HepG2 (cell line): ENCODE measurements around the gene FAM241B. TPM values are rescaled to one million over a fixed set of nuclear protein-coding genes. Genes with fewer than 3 reads are reported as not detected.

Experiments used
- ATAC-seq: fragments of 200-7000 bp; cut with Tn5 transposase; 3 replicates; pipeline ENCODE4 v1.9.1; 2020; ENCODE audit warnings: mild to moderate bottlenecking, moderate library complexity
- BruUV-seq: library from RNA; stranded (reverse); fragments of 400-500 nt; replicated peaks from 2 replicates; lab custom pipeline; 2021; lab: Mats Ljungman, UMichigan
- CTCF ChIA-PET: fragments of 300-600 bp; formaldehyde crosslinking; extraction: SDS; loops from one replicate; lab custom pipeline; 2021; ENCODE audit warnings: low total read pairs, inconsistent platforms, low intra/inter-chr PET ratio; lab: Yijun Ruan, JAX
- POLR2A ChIA-PET: fragments of 350-600 bp; sonication (Branson Sonifier 250); formaldehyde crosslinking; loops from one replicate; lab custom pipeline; 2020; ENCODE audit warnings: antibody characterized with exemption, inconsistent platforms; lab: Yijun Ruan, JAX
- DNase-seq: peaks from one replicate; pipeline ENCODE4 v3.0.0-alpha.2; 2015; ENCODE audit warnings: low spot score
- FAIRE-seq: peaks from 3 replicates; lab custom pipeline; 2011; peaks lifted over from hg19 to GRCh38; lab: Jason Lieb, UNC
- H2AFZ ChIP-seq: one replicate; pipeline ENCODE4 v1.6.1; 2011; ENCODE audit warnings: low read length, inconsistent platforms
- H3K27ac ChIP-seq: fragments of 300-600 bp; 3 replicates; pipeline ENCODE4 v1.8.0; 2011; ENCODE audit warnings: mixed run types, mild to moderate bottlenecking, mixed read lengths, low read length, inconsistent platforms; ENCODE audit not compliant: insufficient read depth; ENCODE audit errors: extremely low read length
- H3K27me3 ChIP-seq, 2 experiments: fragments of 200-600 bp in 1 of 2; 2 replicates in 1 of 2; 3 replicates in 1 of 2; pipeline versions ENCODE4 v1.6.0 to v1.8.0; 2011; ENCODE audit warnings: low read length in 2 of 2, mild to moderate bottlenecking in 2 of 2, moderate library complexity in 2 of 2, inconsistent platforms in 1 of 2; ENCODE audit not compliant: insufficient read depth in 2 of 2, control insufficient read depth in 1 of 2
- H3K36me3 ChIP-seq, 2 experiments: fragments of 200-600 bp in 1 of 2; replicated peaks in 1 of 2; 2 replicates in 1 of 2; 3 replicates in 1 of 2; pipeline versions ENCODE4 v1.5.1 to v1.8.0; 2011; ENCODE audit warnings: low read length in 2 of 2, inconsistent platforms in 1 of 2; ENCODE audit not compliant: insufficient read depth in 2 of 2, control insufficient read depth in 1 of 2
- H3K4me1 ChIP-seq: 2 replicates; pipeline ENCODE4 v1.5.1; 2012; ENCODE audit warnings: low read length, inconsistent platforms; ENCODE audit not compliant: insufficient read depth
- H3K4me2 ChIP-seq: 2 replicates; pipeline ENCODE4 v1.6.0; 2011; ENCODE audit warnings: low read depth, low read length, inconsistent platforms
- H3K4me3 ChIP-seq, 3 experiments: fragments of 200-600 bp in 1 of 3; sonication (generic), shearing (Covaris generic) in 1 of 3; replicated peaks in 1 of 3; 2 replicates each; pipeline ENCODE4 v1.5.1; 2011 to 2016; ENCODE audit warnings: low read length in 3 of 3, inconsistent platforms in 2 of 3, low read depth in 2 of 3, mild to moderate bottlenecking in 2 of 3, control low read depth in 1 of 3, mixed read lengths in 1 of 3; ENCODE audit not compliant: insufficient read depth in 1 of 3
- H3K79me2 ChIP-seq: one replicate; pipeline ENCODE4 v1.6.1; 2011; ENCODE audit warnings: low read length, inconsistent platforms; ENCODE audit not compliant: insufficient read depth
- H3K9ac ChIP-seq: 2 replicates; pipeline ENCODE4 v1.6.0; 2011; ENCODE audit warnings: mild to moderate bottlenecking, low read depth, low read length, inconsistent platforms; ENCODE audit not compliant: insufficient read depth
- H3K9me3 ChIP-seq: 2 replicates; pipeline ENCODE4 v1.5.1; 2012; ENCODE audit warnings: mild to moderate bottlenecking, low read length
- H4K20me1 ChIP-seq: 2 replicates; pipeline ENCODE4 v1.6.0; 2011; ENCODE audit warnings: inconsistent platforms, mild to moderate bottlenecking, low read length, moderate library complexity; ENCODE audit not compliant: insufficient read depth
- CHD2 ChIP-seq: IDR thresholded peaks from 2 replicates; pipeline ENCODE4 v1.6.1; 2011; ENCODE audit warnings: low read depth, low read length, improper control_type of control experiment
- CTCF ChIP-seq: sonication (generic); formaldehyde crosslinking; IDR thresholded peaks from 2 replicates; pipeline ENCODE4 v1.5.0; 2020; ENCODE audit warnings: mild to moderate bottlenecking, missing genetic modification reagents, moderate library complexity
- GFI1 ChIP-seq: sonication (generic); formaldehyde crosslinking; IDR thresholded peaks from 2 replicates; pipeline ENCODE4 v1.5.0; 2020; ENCODE audit warnings: missing genetic modification reagents, mild to moderate bottlenecking, borderline replicate concordance
- SP4 ChIP-seq: sonication (generic); formaldehyde crosslinking; IDR thresholded peaks from 2 replicates; pipeline ENCODE4 v1.8.1; 2023; ENCODE audit warnings: mild to moderate bottlenecking, missing genetic modification reagents
- UBTF ChIP-seq: sonication (generic); formaldehyde crosslinking; IDR thresholded peaks from 2 replicates; pipeline ENCODE4 v1.4.0; 2020; ENCODE audit warnings: mild to moderate bottlenecking, missing genetic modification reagents
- ZNF274 ChIP-seq: sonication (generic); formaldehyde crosslinking; IDR thresholded peaks from 2 replicates; pipeline ENCODE4 v1.5.1; 2020; ENCODE audit warnings: mild to moderate bottlenecking, missing genetic modification reagents
- ZNF562 ChIP-seq: sonication (generic); formaldehyde crosslinking; IDR thresholded peaks from 2 replicates; pipeline ENCODE4 v1.8.0; 2022; ENCODE audit warnings: missing genetic modification reagents, borderline replicate concordance
- WGBS: methylation state at CpG from one replicate; pipeline ENCODE4 v1.1.6; 2017; ENCODE audit warnings: low lambda C conversion rate; 5-methylcytosine and 5-hydroxymethylcytosine counted together
- in situ Hi-C: cut with HindIII; loops from 2 replicates; pipeline ENCODE4 v1.10.0; 2017; ENCODE audit warnings: low pct_unique_long_range_greater_than_20kb; ENCODE audit not compliant: extremely low pct_ligation_motif_present
- intact Hi-C: fragments of 100-400 bp; cut with micrococcal nuclease; formaldehyde crosslinking; loops from one replicate; pipeline ENCODE4 v1.10.0; 2022; ENCODE audit not compliant: unreplicated experiment
- polyA plus RNA-seq, 8 experiments: library from polyadenylated mRNA; depleted of rRNA in 3 of 8; stranded (reverse) in 7 of 8; unstranded in 1 of 8; fragments of >200 nt; fragmentation: Illumina TruSeq in 4 of 8; extraction: Trizol in 4 of 8; gene quantifications; 2 replicates each; pipeline versions ENCODE4 v1.2.1 to v1.2.3, GENCODE V29; 2011 to 2016; ENCODE audit warnings: low read depth in 4 of 8, missing spikeins in 1 of 8, mixed read lengths in 1 of 8; ENCODE audit not compliant: insufficient read depth in 1 of 8
- total RNA-seq, 5 experiments: library from RNA; depleted of rRNA; stranded (reverse); fragments of >200 nt; fragmentation: Illumina TruSeq; extraction: Trizol; gene quantifications; 2 replicates each; pipeline ENCODE4 v1.2.3, GENCODE V29; 2016; ENCODE audit warnings: low read depth in 1 of 5
- TF ChIP-seq, protein P1 (sequence below): sonication (generic); formaldehyde crosslinking; IDR thresholded peaks from 2 replicates; pipeline ENCODE4 v1.8.1; 2022; ENCODE audit warnings: mild to moderate bottlenecking, missing genetic modification reagents
- TF ChIP-seq, protein P2 (sequence below): sonication (generic); formaldehyde crosslinking; IDR thresholded peaks from 2 replicates; pipeline ENCODE4 v1.5.1; 2020; ENCODE audit warnings: mild to moderate bottlenecking, missing genetic modification reagents, borderline replicate concordance

Gene FAM241B
- total and polyA plus RNA-seq, 2 of the 13 experiments (the other 11 are each of a cell fraction or from before 2014, with no cell fraction given): 1.9 to 4.0 TPM

GRCh38 chr10:69656742-69657269, 26.8 kb downstream of the FAM241B start (continued):
- TF ChIP-seq CTCF (CRISPR knock-in tag) (no peak), SP4 (no peak), GFI1 (no peak), CHD2 (no peak), ZNF274 (CRISPR knock-in tag) (no peak)
- TF ChIP-seq, protein P1, sequence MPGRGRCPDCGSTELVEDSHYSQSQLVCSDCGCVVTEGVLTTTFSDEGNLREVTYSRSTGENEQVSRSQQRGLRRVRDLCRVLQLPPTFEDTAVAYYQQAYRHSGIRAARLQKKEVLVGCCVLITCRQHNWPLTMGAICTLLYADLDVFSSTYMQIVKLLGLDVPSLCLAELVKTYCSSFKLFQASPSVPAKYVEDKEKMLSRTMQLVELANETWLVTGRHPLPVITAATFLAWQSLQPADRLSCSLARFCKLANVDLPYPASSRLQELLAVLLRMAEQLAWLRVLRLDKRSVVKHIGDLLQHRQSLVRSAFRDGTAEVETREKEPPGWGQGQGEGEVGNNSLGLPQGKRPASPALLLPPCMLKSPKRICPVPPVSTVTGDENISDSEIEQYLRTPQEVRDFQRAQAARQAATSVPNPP (CRISPR knock-in tag): no peak
- TF ChIP-seq, all 625 proteins: peak for 0

- H4K20me1 ChIP-seq: no peaks in the 10 kb centered on the region
- ChIA-PET CTCF (no interaction called here), POLR2A (no interaction called here)
- no peak for TF ChIP-seq ZNF562 (CRISPR knock-in tag)
- TF ChIP-seq, protein P2, sequence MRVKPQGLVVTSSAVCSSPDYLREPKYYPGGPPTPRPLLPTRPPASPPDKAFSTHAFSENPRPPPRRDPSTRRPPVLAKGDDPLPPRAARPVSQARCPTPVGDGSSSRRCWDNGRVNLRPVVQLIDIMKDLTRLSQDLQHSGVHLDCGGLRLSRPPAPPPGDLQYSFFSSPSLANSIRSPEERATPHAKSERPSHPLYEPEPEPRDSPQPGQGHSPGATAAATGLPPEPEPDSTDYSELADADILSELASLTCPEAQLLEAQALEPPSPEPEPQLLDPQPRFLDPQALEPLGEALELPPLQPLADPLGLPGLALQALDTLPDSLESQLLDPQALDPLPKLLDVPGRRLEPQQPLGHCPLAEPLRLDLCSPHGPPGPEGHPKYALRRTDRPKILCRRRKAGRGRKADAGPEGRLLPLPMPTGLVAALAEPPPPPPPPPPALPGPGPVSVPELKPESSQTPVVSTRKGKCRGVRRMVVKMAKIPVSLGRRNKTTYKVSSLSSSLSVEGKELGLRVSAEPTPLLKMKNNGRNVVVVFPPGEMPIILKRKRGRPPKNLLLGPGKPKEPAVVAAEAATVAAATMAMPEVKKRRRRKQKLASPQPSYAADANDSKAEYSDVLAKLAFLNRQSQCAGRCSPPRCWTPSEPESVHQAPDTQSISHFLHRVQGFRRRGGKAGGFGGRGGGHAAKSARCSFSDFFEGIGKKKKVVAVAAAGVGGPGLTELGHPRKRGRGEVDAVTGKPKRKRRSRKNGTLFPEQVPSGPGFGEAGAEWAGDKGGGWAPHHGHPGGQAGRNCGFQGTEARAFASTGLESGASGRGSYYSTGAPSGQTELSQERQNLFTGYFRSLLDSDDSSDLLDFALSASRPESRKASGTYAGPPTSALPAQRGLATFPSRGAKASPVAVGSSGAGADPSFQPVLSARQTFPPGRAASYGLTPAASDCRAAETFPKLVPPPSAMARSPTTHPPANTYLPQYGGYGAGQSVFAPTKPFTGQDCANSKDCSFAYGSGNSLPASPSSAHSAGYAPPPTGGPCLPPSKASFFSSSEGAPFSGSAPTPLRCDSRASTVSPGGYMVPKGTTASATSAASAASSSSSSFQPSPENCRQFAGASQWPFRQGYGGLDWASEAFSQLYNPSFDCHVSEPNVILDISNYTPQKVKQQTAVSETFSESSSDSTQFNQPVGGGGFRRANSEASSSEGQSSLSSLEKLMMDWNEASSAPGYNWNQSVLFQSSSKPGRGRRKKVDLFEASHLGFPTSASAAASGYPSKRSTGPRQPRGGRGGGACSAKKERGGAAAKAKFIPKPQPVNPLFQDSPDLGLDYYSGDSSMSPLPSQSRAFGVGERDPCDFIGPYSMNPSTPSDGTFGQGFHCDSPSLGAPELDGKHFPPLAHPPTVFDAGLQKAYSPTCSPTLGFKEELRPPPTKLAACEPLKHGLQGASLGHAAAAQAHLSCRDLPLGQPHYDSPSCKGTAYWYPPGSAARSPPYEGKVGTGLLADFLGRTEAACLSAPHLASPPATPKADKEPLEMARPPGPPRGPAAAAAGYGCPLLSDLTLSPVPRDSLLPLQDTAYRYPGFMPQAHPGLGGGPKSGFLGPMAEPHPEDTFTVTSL (CRISPR knock-in tag): no peak
- no peak for TF ChIP-seq UBTF
- no peak overlapping the region for H3K4me3 ChIP-seq
- DNase-seq (no peak), FAIRE-seq (no peak), ATAC-seq (no peak)
- no peaks in the 10 kb centered on the region for H3K79me2 ChIP-seq
- BruUV-seq: no TSS peak
- no peaks in the 10 kb centered on the region for H3K9me3 ChIP-seq
- intact Hi-C loops (no loop called here), in situ Hi-C loops (no loop called here)
- H2AFZ ChIP-seq: no peak overlapping the region
- H3K4me2 ChIP-seq: no peak overlapping the region
- 17% methylated on average over 3 of the region's 8 CpGs for WGBS
- no peaks in the 10 kb centered on the region for H3K36me3 ChIP-seq
- H3K9ac ChIP-seq: no peak overlapping the region
- H3K27ac ChIP-seq: no peak overlapping the region
- no peaks in the 10 kb centered on the region for H3K4me1 ChIP-seq
- H3K27me3 ChIP-seq: peaks cover 0 to 35% of the 10 kb centered on the region in 2 experiments; a peak in 2 of 5 replicates
These were observed 27.4 kb downstream of the FAM241B start for GRCh38 chr10:69657430-69657829.
